ENCODE measurements around the gene MRPS14. TPM values are rescaled to one million over a fixed set of nuclear protein-coding genes. Genes with fewer than 3 reads are reported as not detected.
A peak's percentile ranks its signal among the peaks of the same experiment; 100 is the strongest.

Gene MRPS14
- polyA plus RNA-seq (2012; ENCODE audit: insufficient read length, low read depth), result 21.9 TPM

- peak in 1 of 2 experiments; percentile 21; a peak in 1 of 4 replicates for TF ChIP-seq REST (IDR thresholded peaks at IDR 0.05; ENCODE audit: insufficient read depth in 1 of 2, low read depth in 2 of 2, low read length in 2 of 2)
- peak; percentile 97 for TF ChIP-seq TAF1 (IDR thresholded peaks at IDR 0.05; ENCODE audit: borderline replicate concordance, insufficient read depth, low read length)
- TF ChIP-seq SIN3A (IDR thresholded peaks at IDR 0.05; ENCODE audit: borderline replicate concordance, insufficient read depth, low read length), result no peak
- TF ChIP-seq FOXP2 (optimal IDR thresholded peaks at IDR 0.05; ENCODE audit: borderline replicate concordance, extremely low read depth, extremely low read length, insufficient read depth), result peak; percentile 54
- peak; percentile 96 for TF ChIP-seq POLR2AphosphoS5 (IDR thresholded peaks at IDR 0.05; ENCODE audit: low read depth, low read length)
Measured at GRCh38 chr1:175023043-175023921, at the start of gene MRPS14. Gene MRPS14, minus strand, starts transcription at chr1:175023425. Its CDS starts 17 bp downstream, at chr1:175023408.

GRCh38 chr1:175072099-175072951 is 49.1 kb upstream of the MRPS14 start:
- TF ChIP-seq POLR2AphosphoS5 (IDR thresholded peaks at IDR 0.05; ENCODE audit: low read depth, low read length), result no peak
- no peak for TF ChIP-seq REST (IDR thresholded peaks at IDR 0.05; ENCODE audit: insufficient read depth in 1 of 2, low read depth in 2 of 2, low read length in 2 of 2)
- no peak for TF ChIP-seq FOXP2 (optimal IDR thresholded peaks at IDR 0.05; ENCODE audit: borderline replicate concordance, extremely low read depth, extremely low read length, insufficient read depth)
- TF ChIP-seq SIN3A (IDR thresholded peaks at IDR 0.05; ENCODE audit: borderline replicate concordance, insufficient read depth, low read length), result peak; percentile 96; the same call in 1 of the 2 replicates
- peak; percentile 39; the same call in 1 of the 2 replicates for TF ChIP-seq TAF1 (IDR thresholded peaks at IDR 0.05; ENCODE audit: borderline replicate concordance, insufficient read depth, low read length)

GRCh38 chr1:175071276-175071943 is 48.2 kb upstream of the MRPS14 start:
- TF ChIP-seq FOXP2 (optimal IDR thresholded peaks at IDR 0.05; ENCODE audit: borderline replicate concordance, extremely low read depth, extremely low read length, insufficient read depth) (no peak), REST (IDR thresholded peaks at IDR 0.05; ENCODE audit: insufficient read depth in 1 of 2, low read depth in 2 of 2, low read length in 2 of 2) (no peak), SIN3A (IDR thresholded peaks at IDR 0.05; ENCODE audit: borderline replicate concordance, insufficient read depth, low read length) (no peak), TAF1 (IDR thresholded peaks at IDR 0.05; ENCODE audit: borderline replicate concordance, insufficient read depth, low read length) (no peak), POLR2AphosphoS5 (IDR thresholded peaks at IDR 0.05; ENCODE audit: low read depth, low read length) (no peak)

- no peak for TF ChIP-seq SIN3A (IDR thresholded peaks at IDR 0.05; ENCODE audit: borderline replicate concordance, insufficient read depth, low read length)
- no peak for TF ChIP-seq FOXP2 (optimal IDR thresholded peaks at IDR 0.05; ENCODE audit: borderline replicate concordance, extremely low read depth, extremely low read length, insufficient read depth)
- no peak for TF ChIP-seq POLR2AphosphoS5 (IDR thresholded peaks at IDR 0.05; ENCODE audit: low read depth, low read length)
- TF ChIP-seq REST (IDR thresholded peaks at IDR 0.05; ENCODE audit: insufficient read depth in 1 of 2, low read depth in 2 of 2, low read length in 2 of 2), result no peak
- no peak for TF ChIP-seq TAF1 (IDR thresholded peaks at IDR 0.05; ENCODE audit: borderline replicate concordance, insufficient read depth, low read length)
Measured at GRCh38 chr1:175070818-175071217, 47.6 kb upstream of the MRPS14 start.

Measured in PFSK-1 (cell line).